ENCODE measurements around the gene GAS7. TPM values are rescaled to one million over a fixed set of nuclear protein-coding genes. Genes with fewer than 3 reads are reported as not detected.

The GAS7 gene
- total RNA-seq = 0.48 and 0.64 TPM in 2 replicates

DNA sequence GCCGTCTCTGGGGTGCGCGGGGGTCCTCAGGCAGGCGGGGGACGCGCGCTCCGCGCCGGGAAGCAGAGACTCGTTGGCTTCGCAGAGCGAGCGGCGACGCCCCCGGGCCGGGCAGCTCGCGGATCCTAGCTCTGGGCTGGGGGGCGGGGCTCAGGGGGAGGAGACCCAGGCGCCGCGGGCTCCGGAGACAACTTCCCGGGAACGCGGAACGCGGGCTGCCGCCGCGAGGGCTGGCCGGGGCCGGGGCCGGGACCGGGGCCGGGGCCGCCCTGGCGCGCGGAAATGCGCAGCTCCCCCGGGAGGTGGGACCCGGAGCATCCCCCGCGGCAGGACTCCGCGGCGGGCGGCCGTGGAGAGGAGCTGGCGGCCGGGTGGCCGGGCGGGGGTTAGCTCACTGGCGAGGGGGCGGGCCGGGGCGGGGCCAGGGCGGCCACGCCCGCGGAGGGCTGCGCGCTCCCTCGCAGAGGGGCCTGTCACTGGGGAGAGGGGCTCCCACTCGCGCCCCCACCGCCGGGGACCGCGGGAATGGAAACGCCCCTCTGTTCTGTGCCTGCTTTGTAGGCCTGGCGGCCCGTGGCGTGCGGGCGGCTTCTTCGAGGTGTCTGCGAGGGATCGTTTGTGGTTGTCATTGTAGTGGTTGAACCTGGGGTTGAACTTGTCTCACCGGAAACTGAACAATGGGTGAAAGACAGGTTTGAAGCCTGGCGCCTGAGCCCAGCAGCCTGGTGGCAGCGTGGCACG is at the start of gene GAS7:
GAS7 (minus strand) TSS at position 98 of the 741 bp plus-strand sequence.

DNA sequence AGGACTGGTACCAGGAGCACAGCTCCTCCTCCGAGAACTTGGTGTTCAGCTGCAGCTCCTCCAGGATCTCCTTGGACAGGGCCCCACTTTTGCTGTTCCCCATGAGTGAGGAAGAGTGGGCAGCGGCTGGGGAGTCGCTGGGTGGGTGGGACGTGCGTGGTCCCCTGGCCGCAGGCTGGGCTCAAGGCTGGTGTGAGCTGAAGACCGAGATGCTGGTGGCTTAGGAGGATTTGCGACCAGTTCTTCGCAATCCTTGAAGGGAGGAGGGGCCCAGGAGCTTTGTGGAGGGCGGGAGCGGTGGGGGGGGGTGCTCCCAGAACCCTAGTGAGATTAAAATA is 293.4 kb downstream of the GAS7 start, which contains the start of gene RCVRN:
RCVRN (minus strand) TSS at position 194 of the 338 bp plus-strand sequence; CDS start at position 103, 91 bp downstream.

Other genes starting within 250 kb of the GAS7 start
- gene MYH13, start 174.4 kb upstream of the GAS7 start, total RNA-seq = not detected in 2 replicates
- gene MYH8, start 223.3 kb upstream of the GAS7 start, total RNA-seq = not detected in 2 replicates

Measured in tracheal epithelial cell (primary cell).